GM23248 (cell line): ENCODE data around the gene TMEM129.

ENCODE experiments used
- EZH2 ChIP-seq: fragments of 200-600 bp; sonication (generic); IDR thresholded peaks from 2 replicates; pipeline ENCODE4 v1.6.1; 2018; ENCODE audit warnings: antibody characterized with exemption, mild to moderate bottlenecking; ENCODE audit not compliant: insufficient read depth, poor library complexity, severe bottlenecking
- EZH2phosphoT487 ChIP-seq: fragments of 200-600 bp; sonication (generic); IDR thresholded peaks from 2 replicates; pipeline ENCODE4 v1.6.1; 2018; ENCODE audit warnings: antibody characterized with exemption, moderate library complexity, mild to moderate bottlenecking, low read depth; ENCODE audit not compliant: insufficient read depth

DNA sequence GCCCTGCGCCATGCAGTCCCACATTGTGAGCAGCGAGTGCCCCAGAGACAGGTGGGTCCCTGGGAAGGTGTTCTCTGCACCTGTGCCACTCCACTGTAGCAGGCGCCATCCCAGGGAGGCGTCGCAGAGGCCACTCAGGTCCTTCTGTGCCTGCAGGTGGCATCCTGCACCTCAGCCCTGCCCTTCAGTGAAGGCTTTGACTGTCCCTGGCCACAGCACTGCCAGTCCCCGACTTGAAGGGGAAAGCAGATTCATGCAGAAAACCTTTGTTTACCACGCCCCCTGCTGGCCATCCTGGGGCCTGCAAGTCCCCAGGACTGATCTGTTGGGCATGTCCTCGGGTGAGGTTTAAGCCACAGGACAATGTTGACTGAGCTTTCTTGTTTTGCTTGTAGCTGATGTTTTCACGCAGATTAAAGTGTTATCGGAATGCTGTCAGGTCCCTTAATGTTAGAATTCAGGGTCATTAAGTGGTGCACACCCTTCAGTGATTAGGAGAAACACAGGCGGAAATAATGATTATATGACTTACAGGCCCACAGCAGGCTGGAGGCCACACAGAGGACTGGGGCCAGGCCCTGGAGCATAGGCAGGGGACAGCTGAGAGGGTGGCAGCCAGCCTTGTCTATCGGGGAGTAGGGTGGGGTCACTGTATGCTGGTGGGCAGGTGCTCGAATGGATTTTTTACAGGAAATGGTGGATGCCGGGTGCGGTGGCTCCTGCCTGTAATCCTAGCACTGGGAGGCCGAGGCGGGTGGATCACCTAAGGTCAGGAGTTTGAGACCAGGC lies 5.2 kb upstream of the TMEM129 start:
- no peak for TF ChIP-seq EZH2
- no peak for TF ChIP-seq EZH2phosphoT487
